GM23338 (cell line): ENCODE measurements around the gene MPP7. TPM values are rescaled to one million over a fixed set of nuclear protein-coding genes. Genes with fewer than 3 reads are reported as not detected.

Source experiments
- ATAC-seq: fragments of 200-7000 bp; cut with Tn5 transposase; 3 replicates; pipeline ENCODE4 v1.9.1; 2020
- DNase-seq: peaks from one replicate; pipeline ENCODE4 v3.0.0-alpha.2; 2015; ENCODE audit warnings: low spot score
- H2AFZ ChIP-seq: fragments of 200-600 bp; sonication (generic); 2 replicates; pipeline ENCODE4 v1.8.0; 2016; ENCODE audit warnings: antibody characterized with exemption, mild to moderate bottlenecking, moderate library complexity
- H3F3A ChIP-seq: fragments of 200-600 bp; sonication (generic); replicated peaks from 2 replicates; pipeline ENCODE4 v1.8.0; 2017; ENCODE audit warnings: antibody characterized with exemption, mixed run types, low read depth
- H3K27ac ChIP-seq: fragments of 200-600 bp; sonication (generic); 2 replicates; pipeline ENCODE4 v1.6.1; 2016; ENCODE audit warnings: low read depth
- H3K27me3 ChIP-seq: fragments of 200-600 bp; sonication (generic); 2 replicates; pipeline ENCODE4 v1.8.0; 2016; ENCODE audit warnings: mild to moderate bottlenecking, mixed run types, moderate library complexity; ENCODE audit not compliant: insufficient read depth
- H3K36me3 ChIP-seq: fragments of 200-600 bp; sonication (generic); 2 replicates; pipeline ENCODE4 v1.8.0; 2016; ENCODE audit warnings: mild to moderate bottlenecking; ENCODE audit not compliant: insufficient read depth
- H3K4me1 ChIP-seq: fragments of 200-600 bp; sonication (generic); 2 replicates; pipeline ENCODE4 v1.8.0; 2016; ENCODE audit warnings: mild to moderate bottlenecking, moderate library complexity; ENCODE audit not compliant: insufficient read depth
- H3K4me2 ChIP-seq: fragments of 200-600 bp; sonication (generic); 2 replicates; pipeline ENCODE4 v1.7.1; 2017; ENCODE audit warnings: mixed run types
- H3K4me3 ChIP-seq: fragments of 200-600 bp; sonication (generic); 2 replicates; pipeline ENCODE4 v1.6.1; 2016; ENCODE audit warnings: mixed run types
- H3K79me2 ChIP-seq: fragments of 200-600 bp; sonication (generic); replicated peaks from 2 replicates; pipeline ENCODE4 v1.8.0; 2017; ENCODE audit warnings: mild to moderate bottlenecking; ENCODE audit not compliant: insufficient read depth
- H3K9me2 ChIP-seq: fragments of 200-600 bp; sonication (generic); 2 replicates; pipeline ENCODE4 v1.8.0; 2017; ENCODE audit not compliant: insufficient read depth
- H4K20me1 ChIP-seq: fragments of 200-600 bp; sonication (generic); replicated peaks from 2 replicates; pipeline ENCODE4 v1.8.0; 2017; ENCODE audit warnings: mild to moderate bottlenecking; ENCODE audit not compliant: insufficient read depth
- H3K27ac Mint-ChIP-seq: 2 replicates; pipeline ENCODE4 v1.8.0; 2020; ENCODE audit warnings: inconsistent platforms, mild to moderate bottlenecking, moderate library complexity, mixed read lengths
- H3K27me3 Mint-ChIP-seq: 3 replicates; pipeline ENCODE4 v1.8.0; 2022; ENCODE audit warnings: low read depth, mild to moderate bottlenecking, moderate library complexity, mixed read lengths, inconsistent platforms; ENCODE audit not compliant: insufficient read depth, poor library complexity
- H3K36me3 Mint-ChIP-seq: 3 replicates; pipeline ENCODE4 v1.8.0; 2021; ENCODE audit warnings: low read depth, mild to moderate bottlenecking, inconsistent platforms, moderate library complexity, mixed read lengths
- H3K4me1 Mint-ChIP-seq: 3 replicates; pipeline ENCODE4 v1.8.0; 2020; ENCODE audit warnings: mild to moderate bottlenecking, inconsistent platforms, mixed read lengths
- H3K4me3 Mint-ChIP-seq: 3 replicates; pipeline ENCODE4 v1.8.0; 2021; ENCODE audit warnings: moderate library complexity, mild to moderate bottlenecking, inconsistent platforms, mixed read lengths
- H3K9me3 Mint-ChIP-seq: 3 replicates; pipeline ENCODE4 v1.8.0; 2020; ENCODE audit warnings: moderate library complexity, mild to moderate bottlenecking, inconsistent platforms, mixed read lengths
- CREB1 ChIP-seq: fragments of 250-450 bp; sonication (Bioruptor Pico); IDR thresholded peaks from 2 replicates; pipeline ENCODE4 v1.5.0; 2020; ENCODE audit warnings: low read depth, mild to moderate bottlenecking, moderate library complexity
- EZH2 ChIP-seq: fragments of 200-600 bp; sonication (generic); IDR thresholded peaks from one replicate; pipeline ENCODE4 v1.8.0; 2017; ENCODE audit warnings: antibody characterized with exemption, mild to moderate bottlenecking, low read depth; ENCODE audit not compliant: unreplicated experiment
- EZH2phosphoT487 ChIP-seq: fragments of 200-600 bp; sonication (generic); IDR thresholded peaks from one replicate; pipeline ENCODE4 v1.8.1; 2018; ENCODE audit warnings: antibody characterized with exemption; ENCODE audit not compliant: unreplicated experiment
- JUNB ChIP-seq: IDR thresholded peaks from one replicate; pipeline ENCODE4 v1.6.1; 2016; ENCODE audit warnings: antibody characterized with exemption; ENCODE audit not compliant: unreplicated experiment
- NANOG ChIP-seq: IDR thresholded peaks from 2 replicates; pipeline ENCODE4 v1.6.1; 2016; ENCODE audit warnings: antibody characterized with exemption, borderline replicate concordance
- POLR2AphosphoS5 ChIP-seq: IDR thresholded peaks from 2 replicates; pipeline ENCODE4 v1.6.1; 2016; ENCODE audit warnings: antibody characterized with exemption, low read depth
- STAT1 ChIP-seq: IDR thresholded peaks from one replicate; pipeline ENCODE4 v1.6.1; 2016; ENCODE audit warnings: antibody characterized with exemption; ENCODE audit not compliant: unreplicated experiment
- ZNF114 ChIP-seq: fragments of 250-450 bp; sonication (Bioruptor Pico); IDR thresholded peaks from 2 replicates; pipeline ENCODE4 v1.5.0; 2020; ENCODE audit warnings: mild to moderate bottlenecking, moderate library complexity
- ZNF331 ChIP-seq: fragments of 250-450 bp; sonication (Bioruptor Pico); IDR thresholded peaks from 2 replicates; pipeline ENCODE4 v1.5.0; 2020; ENCODE audit warnings: low read depth, mild to moderate bottlenecking, moderate library complexity
- polyA plus RNA-seq: library from polyadenylated mRNA; unstranded; fragments of >200 nt; fragmentation: Nextera tagmentation; extraction: Ambion mirVana; gene quantifications from 2 replicates; pipeline ENCODE4 v1.2.1, GENCODE V29; 2016
- total RNA-seq: library from RNA; depleted of rRNA; stranded (reverse); fragments of >200 nt; shearing (Covaris generic); gene quantifications from 2 replicates; pipeline ENCODE4 v1.2.3, GENCODE V29; 2014
- TF ChIP-seq, protein P1 (sequence below): IDR thresholded peaks from 2 replicates; pipeline ENCODE4 v1.6.1; 2016; ENCODE audit warnings: antibody characterized with exemption
- TF ChIP-seq, protein P2 (sequence below): IDR thresholded peaks from one replicate; pipeline ENCODE4 v1.6.1; 2018; ENCODE audit warnings: antibody characterized with exemption; ENCODE audit not compliant: unreplicated experiment
- TF ChIP-seq, protein P3 (sequence below), 2 experiments: fragments of 200-600 bp in 1 of 2; sonication (generic) in 1 of 2; conservative IDR thresholded peaks; 2 replicates each; pipeline versions ENCODE4 v1.5.1 to v1.6.1; 2016 to 2017; ENCODE audit warnings: antibody characterized with exemption in 2 of 2, low read depth in 2 of 2, mild to moderate bottlenecking in 2 of 2, moderate library complexity in 1 of 2
- TF ChIP-seq, protein P4 (sequence below): fragments of 250-450 bp; sonication (Bioruptor Pico); IDR thresholded peaks from 2 replicates; pipeline ENCODE4 v1.5.0; 2020; ENCODE audit warnings: mild to moderate bottlenecking, moderate library complexity

MPP7 gene
- total and polyA plus RNA-seq, 2 experiments from 2014 or later: 5.0 to 8.0 TPM

DNA sequence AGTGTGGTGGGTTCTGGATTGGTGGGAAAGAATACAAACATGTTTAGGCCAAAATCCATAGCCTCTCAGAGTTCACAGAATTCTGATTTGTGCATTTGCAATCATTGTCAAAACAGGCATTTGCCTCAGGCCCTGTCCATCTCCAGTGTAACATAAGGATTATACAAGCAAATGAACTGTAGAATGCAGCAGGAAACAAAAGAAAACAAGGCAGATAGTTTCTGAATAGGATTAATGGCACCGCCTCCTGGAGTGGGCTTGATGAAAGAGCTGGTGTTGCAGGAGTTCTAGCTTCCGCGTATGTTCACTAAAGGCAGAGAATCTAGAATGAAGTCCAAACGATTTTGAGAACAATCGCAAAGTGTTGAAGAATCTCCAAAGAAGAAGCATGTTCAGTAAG is 11.3 kb upstream of the MPP7 start:
- Histone ChIP-seq H4K20me1 (no peaks in the 10 kb centered on the region), H3K27ac (no peak overlapping the region), H3K9me2 (no peaks in the 10 kb centered on the region), H3K36me3 (no peaks in the 10 kb centered on the region), H3K4me1 (no peaks in the 10 kb centered on the region), H3K4me2 (no peak overlapping the region), H3K27me3 (no peaks in the 10 kb centered on the region), H2AFZ (no peak overlapping the region), H3K79me2 (no peaks in the 10 kb centered on the region), H3K4me3 (no peak overlapping the region), H3F3A (no peaks in the 10 kb centered on the region)
- Mint-ChIP-seq H3K4me1 (no peaks in the 10 kb centered on the region), H3K4me3 (no peak overlapping the region), H3K36me3 (no peaks in the 10 kb centered on the region), H3K9me3 (no peaks in the 10 kb centered on the region), H3K27ac (no peak overlapping the region), H3K27me3 (peaks cover 4% of the 10 kb centered on the region)
- no peak for DNase-seq
- TF ChIP-seq EZH2 (no peak), EZH2phosphoT487 (no peak), STAT1 (no peak), ZNF331 (CRISPR knock-in tag) (no peak), POLR2AphosphoS5 (no peak), JUNB (no peak), NANOG (no peak), CREB1 (CRISPR knock-in tag) (no peak), ZNF114 (CRISPR knock-in tag) (no peak)
- TF ChIP-seq, protein P1, sequence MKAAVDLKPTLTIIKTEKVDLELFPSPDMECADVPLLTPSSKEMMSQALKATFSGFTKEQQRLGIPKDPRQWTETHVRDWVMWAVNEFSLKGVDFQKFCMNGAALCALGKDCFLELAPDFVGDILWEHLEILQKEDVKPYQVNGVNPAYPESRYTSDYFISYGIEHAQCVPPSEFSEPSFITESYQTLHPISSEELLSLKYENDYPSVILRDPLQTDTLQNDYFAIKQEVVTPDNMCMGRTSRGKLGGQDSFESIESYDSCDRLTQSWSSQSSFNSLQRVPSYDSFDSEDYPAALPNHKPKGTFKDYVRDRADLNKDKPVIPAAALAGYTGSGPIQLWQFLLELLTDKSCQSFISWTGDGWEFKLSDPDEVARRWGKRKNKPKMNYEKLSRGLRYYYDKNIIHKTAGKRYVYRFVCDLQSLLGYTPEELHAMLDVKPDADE: no peak
- TF ChIP-seq, protein P2, sequence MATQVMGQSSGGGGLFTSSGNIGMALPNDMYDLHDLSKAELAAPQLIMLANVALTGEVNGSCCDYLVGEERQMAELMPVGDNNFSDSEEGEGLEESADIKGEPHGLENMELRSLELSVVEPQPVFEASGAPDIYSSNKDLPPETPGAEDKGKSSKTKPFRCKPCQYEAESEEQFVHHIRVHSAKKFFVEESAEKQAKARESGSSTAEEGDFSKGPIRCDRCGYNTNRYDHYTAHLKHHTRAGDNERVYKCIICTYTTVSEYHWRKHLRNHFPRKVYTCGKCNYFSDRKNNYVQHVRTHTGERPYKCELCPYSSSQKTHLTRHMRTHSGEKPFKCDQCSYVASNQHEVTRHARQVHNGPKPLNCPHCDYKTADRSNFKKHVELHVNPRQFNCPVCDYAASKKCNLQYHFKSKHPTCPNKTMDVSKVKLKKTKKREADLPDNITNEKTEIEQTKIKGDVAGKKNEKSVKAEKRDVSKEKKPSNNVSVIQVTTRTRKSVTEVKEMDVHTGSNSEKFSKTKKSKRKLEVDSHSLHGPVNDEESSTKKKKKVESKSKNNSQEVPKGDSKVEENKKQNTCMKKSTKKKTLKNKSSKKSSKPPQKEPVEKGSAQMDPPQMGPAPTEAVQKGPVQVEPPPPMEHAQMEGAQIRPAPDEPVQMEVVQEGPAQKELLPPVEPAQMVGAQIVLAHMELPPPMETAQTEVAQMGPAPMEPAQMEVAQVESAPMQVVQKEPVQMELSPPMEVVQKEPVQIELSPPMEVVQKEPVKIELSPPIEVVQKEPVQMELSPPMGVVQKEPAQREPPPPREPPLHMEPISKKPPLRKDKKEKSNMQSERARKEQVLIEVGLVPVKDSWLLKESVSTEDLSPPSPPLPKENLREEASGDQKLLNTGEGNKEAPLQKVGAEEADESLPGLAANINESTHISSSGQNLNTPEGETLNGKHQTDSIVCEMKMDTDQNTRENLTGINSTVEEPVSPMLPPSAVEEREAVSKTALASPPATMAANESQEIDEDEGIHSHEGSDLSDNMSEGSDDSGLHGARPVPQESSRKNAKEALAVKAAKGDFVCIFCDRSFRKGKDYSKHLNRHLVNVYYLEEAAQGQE: no peak
- TF ChIP-seq, protein P3, sequence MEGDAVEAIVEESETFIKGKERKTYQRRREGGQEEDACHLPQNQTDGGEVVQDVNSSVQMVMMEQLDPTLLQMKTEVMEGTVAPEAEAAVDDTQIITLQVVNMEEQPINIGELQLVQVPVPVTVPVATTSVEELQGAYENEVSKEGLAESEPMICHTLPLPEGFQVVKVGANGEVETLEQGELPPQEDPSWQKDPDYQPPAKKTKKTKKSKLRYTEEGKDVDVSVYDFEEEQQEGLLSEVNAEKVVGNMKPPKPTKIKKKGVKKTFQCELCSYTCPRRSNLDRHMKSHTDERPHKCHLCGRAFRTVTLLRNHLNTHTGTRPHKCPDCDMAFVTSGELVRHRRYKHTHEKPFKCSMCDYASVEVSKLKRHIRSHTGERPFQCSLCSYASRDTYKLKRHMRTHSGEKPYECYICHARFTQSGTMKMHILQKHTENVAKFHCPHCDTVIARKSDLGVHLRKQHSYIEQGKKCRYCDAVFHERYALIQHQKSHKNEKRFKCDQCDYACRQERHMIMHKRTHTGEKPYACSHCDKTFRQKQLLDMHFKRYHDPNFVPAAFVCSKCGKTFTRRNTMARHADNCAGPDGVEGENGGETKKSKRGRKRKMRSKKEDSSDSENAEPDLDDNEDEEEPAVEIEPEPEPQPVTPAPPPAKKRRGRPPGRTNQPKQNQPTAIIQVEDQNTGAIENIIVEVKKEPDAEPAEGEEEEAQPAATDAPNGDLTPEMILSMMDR (conservative IDR thresholded peaks at IDR 0.05; ENCODE audit: low read depth in 2 of 2): no peak
- TF ChIP-seq, protein P4, sequence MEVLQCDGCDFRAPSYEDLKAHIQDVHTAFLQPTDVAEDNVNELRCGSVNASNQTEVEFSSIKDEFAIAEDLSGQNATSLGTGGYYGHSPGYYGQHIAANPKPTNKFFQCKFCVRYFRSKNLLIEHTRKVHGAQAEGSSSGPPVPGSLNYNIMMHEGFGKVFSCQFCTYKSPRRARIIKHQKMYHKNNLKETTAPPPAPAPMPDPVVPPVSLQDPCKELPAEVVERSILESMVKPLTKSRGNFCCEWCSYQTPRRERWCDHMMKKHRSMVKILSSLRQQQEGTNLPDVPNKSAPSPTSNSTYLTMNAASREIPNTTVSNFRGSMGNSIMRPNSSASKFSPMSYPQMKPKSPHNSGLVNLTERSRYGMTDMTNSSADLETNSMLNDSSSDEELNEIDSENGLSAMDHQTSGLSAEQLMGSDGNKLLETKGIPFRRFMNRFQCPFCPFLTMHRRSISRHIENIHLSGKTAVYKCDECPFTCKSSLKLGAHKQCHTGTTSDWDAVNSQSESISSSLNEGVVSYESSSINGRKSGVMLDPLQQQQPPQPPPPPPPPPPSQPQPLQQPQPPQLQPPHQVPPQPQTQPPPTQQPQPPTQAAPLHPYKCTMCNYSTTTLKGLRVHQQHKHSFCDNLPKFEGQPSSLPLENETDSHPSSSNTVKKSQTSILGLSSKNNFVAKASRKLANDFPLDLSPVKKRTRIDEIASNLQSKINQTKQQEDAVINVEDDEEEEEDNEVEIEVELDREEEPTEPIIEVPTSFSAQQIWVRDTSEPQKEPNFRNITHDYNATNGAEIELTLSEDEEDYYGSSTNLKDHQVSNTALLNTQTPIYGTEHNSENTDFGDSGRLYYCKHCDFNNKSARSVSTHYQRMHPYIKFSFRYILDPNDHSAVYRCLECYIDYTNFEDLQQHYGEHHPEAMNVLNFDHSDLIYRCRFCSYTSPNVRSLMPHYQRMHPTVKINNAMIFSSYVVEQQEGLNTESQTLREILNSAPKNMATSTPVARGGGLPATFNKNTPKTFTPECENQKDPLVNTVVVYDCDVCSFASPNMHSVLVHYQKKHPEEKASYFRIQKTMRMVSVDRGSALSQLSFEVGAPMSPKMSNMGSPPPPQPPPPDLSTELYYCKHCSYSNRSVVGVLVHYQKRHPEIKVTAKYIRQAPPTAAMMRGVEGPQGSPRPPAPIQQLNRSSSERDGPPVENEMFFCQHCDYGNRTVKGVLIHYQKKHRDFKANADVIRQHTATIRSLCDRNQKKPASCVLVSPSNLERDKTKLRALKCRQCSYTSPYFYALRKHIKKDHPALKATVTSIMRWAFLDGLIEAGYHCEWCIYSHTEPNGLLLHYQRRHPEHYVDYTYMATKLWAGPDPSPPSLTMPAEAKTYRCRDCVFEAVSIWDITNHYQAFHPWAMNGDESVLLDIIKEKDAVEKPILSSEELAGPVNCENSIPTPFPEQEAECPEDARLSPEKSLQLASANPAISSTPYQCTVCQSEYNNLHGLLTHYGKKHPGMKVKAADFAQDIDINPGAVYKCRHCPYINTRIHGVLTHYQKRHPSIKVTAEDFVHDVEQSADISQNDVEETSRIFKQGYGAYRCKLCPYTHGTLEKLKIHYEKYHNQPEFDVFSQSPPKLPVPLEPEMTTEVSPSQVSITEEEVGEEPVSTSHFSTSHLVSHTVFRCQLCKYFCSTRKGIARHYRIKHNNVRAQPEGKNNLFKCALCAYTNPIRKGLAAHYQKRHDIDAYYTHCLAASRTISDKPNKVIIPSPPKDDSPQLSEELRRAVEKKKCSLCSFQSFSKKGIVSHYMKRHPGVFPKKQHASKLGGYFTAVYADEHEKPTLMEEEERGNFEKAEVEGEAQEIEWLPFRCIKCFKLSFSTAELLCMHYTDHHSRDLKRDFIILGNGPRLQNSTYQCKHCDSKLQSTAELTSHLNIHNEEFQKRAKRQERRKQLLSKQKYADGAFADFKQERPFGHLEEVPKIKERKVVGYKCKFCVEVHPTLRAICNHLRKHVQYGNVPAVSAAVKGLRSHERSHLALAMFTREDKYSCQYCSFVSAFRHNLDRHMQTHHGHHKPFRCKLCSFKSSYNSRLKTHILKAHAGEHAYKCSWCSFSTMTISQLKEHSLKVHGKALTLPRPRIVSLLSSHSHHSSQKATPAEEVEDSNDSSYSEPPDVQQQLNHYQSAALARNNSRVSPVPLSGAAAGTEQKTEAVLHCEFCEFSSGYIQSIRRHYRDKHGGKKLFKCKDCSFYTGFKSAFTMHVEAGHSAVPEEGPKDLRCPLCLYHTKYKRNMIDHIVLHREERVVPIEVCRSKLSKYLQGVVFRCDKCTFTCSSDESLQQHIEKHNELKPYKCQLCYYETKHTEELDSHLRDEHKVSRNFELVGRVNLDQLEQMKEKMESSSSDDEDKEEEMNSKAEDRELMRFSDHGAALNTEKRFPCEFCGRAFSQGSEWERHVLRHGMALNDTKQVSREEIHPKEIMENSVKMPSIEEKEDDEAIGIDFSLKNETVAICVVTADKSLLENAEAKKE (CRISPR knock-in tag): no peak
- no peak for ATAC-seq
